Fibroblast of pulmonary artery (primary cell): ENCODE results near the gene FRAS1.

Experiments
- DNase-seq: peaks from one replicate; pipeline ENCODE4 v3.0.0-alpha.2; 2010; ENCODE audit warnings: low read depth
- H3K4me3 ChIP-seq: replicated peaks from 2 replicates; pipeline ENCODE4 v1.5.1; 2011; ENCODE audit warnings: low read depth, mild to moderate bottlenecking, control low read depth, low read length, moderate library complexity
- TF ChIP-seq, protein P1 (sequence below): IDR thresholded peaks from 2 replicates; pipeline ENCODE4 v1.5.1; 2011; ENCODE audit warnings: mild to moderate bottlenecking, control low read depth, low read length, inconsistent platforms; ENCODE audit errors: missing control alignments

Gene FRAS1

DNA sequence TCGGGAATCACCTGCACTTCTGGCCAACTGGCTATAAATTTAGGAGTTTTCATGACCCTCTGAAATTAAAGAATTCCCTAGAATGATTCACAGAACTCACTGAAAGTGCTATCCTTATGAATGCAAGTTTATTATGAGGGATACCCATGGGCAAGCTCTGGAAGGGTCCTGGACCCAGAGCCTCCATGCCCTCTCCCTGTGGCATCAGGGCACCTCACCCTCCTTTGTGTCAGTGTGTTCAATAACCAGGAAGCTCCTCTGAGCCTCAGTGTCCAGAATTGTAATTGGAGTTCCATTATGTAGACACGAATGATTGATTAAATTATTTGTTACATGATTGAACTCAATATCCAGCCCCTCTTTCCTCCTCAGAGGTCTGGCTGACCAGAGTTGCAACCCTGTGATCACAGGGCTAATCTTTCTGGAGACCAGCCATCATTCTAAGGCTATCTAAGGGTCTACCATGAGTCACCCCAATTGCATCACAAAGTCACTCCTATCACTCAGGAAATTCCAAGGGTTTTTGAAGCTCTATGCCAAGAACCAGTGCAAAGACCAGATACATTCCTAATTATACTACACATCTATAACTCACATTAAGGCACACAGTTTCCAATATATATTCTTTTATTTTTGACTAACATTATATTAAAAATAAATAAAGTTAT is 503.3 kb downstream of the FRAS1 start:
- TF ChIP-seq, protein P1, sequence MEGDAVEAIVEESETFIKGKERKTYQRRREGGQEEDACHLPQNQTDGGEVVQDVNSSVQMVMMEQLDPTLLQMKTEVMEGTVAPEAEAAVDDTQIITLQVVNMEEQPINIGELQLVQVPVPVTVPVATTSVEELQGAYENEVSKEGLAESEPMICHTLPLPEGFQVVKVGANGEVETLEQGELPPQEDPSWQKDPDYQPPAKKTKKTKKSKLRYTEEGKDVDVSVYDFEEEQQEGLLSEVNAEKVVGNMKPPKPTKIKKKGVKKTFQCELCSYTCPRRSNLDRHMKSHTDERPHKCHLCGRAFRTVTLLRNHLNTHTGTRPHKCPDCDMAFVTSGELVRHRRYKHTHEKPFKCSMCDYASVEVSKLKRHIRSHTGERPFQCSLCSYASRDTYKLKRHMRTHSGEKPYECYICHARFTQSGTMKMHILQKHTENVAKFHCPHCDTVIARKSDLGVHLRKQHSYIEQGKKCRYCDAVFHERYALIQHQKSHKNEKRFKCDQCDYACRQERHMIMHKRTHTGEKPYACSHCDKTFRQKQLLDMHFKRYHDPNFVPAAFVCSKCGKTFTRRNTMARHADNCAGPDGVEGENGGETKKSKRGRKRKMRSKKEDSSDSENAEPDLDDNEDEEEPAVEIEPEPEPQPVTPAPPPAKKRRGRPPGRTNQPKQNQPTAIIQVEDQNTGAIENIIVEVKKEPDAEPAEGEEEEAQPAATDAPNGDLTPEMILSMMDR: no peak
- no peak overlapping the region for H3K4me3 ChIP-seq
- DNase-seq: peak; percentile 90

DNA sequence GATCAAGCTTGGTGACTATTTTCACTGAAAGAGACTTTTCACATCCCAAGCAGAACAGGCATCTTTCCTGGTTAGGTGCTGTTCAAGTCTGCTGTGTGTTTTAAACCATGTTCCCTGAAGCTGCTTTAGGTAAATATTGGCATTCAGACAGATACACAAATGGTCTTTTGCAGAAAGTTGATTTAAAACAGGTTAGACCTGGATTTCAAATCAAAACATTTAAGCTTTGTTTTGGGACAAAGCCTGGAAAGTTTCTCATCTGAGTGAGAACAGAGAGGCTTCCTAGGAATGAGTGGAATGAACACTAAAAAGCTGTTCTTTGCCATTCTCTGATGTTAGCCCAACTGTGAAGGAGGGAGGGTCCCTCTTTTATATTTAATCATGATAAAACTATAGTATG is 504.6 kb downstream of the FRAS1 start:
- TF ChIP-seq, protein P1: no peak
- no peak overlapping the region for H3K4me3 ChIP-seq
- DNase-seq: peak; percentile 51

DNA sequence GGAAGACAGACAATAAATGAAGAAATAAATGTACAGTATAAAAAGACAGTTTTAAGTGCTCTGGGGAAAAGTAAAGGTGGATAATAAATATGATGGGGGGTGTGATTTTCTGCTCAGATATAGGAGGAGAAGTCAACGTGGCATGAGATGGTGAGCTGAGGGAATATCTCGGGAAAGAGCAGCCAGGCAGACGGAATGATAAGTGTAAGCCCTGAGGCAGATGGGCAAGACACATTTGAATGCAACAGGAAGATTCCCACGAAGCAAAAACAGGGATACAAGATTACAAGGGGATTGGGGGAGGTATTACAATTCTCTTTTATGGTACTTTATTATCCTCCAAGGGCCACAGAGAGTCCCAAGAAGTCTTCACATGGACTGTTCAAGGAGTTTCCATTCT is 505.6 kb downstream of the FRAS1 start:
- TF ChIP-seq, protein P1: no peak
- H3K4me3 ChIP-seq: no peak overlapping the region
- DNase-seq: no peak

DNA sequence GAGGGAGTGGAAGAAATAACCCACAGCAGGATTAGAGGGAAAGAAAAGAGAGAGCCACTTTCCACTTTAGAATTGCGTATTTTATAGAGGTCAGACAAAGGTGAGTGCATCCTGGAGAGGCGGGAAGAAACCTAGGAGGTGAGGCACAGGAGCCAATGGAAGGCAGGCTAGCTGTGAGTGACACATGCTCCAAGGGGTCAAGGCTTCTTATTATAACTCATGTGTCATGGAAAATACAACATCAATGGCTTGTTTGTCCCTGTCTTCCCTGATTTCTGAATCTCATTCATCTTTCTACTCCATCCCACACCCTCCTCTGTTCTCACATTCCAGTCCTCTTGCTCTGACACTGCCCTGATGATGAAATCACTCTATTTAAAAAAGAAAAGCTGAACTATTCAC is 508.8 kb downstream of the FRAS1 start:
- TF ChIP-seq, protein P1: no peak
- DNase-seq: peak; percentile 77
- H3K4me3 ChIP-seq: no peak overlapping the region

DNA sequence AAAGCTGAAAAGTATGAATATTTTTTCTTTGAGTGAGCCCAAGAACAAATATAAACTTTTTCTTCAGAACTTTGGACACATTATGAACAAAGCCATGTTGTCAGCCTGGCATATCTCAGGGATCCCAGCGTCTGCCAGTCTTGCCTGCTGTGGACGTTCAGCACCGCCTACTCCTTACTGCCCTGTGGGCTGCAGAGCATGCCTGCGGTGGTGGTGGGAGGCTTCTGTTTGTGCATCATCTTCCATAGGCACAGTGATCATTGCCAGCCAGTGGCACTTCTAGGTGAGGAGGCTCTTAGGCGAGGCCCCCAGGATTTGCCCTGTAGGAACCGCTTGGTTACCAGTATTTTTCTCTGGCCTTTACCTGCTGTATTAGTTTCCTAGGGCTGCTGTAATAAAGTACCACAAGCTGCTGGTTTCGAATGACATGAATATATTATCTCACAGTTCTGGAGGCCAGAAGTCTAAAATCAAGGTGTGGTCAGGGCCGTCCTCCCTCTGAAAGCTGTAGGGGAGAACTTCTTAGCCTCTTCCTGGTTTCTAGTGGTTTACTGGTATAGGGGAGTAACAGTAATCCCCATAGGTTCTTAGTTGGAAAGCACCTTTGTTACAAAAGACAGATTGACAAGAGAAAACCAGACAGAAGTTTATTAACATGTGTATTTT is 509.8 kb downstream of the FRAS1 start:
- DNase-seq: no peak
- TF ChIP-seq, protein P1: no peak
- no peak overlapping the region for H3K4me3 ChIP-seq

DNA sequence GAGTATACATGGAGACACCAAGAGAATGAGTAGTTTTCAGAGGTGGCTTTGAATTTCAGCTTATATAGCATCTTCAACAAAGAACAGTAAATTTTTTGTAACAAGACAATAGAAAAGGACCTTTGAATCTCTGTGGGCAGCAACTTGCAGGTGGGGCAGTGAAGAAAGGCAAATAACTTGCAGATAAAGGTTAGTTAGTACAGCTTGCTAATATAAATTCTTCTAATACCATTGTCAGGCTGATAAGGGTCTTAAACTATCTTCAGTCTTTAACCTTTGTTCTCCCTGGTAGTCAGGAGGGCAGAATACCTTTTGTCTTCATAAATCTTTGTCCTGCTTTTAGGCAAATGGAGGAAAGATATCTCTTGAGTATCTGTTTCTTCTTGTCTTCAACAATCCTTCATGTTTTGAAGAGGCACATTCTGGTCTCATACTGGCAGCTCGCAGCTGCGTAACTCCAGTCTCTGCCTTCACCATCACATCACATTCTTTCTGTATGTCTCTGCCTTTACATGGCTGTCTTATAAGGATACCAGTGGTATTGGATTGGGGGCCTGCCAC is 510.5 kb downstream of the FRAS1 start:
- TF ChIP-seq, protein P1: no peak
- H3K4me3 ChIP-seq: no peak overlapping the region
- no peak for DNase-seq
